K562 treated with DMSO at 1 percent for 12 hours (cell line): ENCODE data around the gene ZNF563. TPM values are rescaled to one million over a fixed set of nuclear protein-coding genes. Genes with fewer than 3 reads are reported as not detected.

Experiments
- total RNA-seq: library from RNA; unstranded; fragments of 300-600 nt; gene quantifications from 2 replicates; pipeline ENCODE4 v1.2.3, GENCODE V29; 2022; ENCODE audit not compliant: insufficient read depth

The ZNF563 gene
- total RNA-seq = 0.86 and 2.8 TPM in 2 replicates

GRCh38 chr19:12333162-12334159, at the start of gene ZNF563:
ZNF563 (minus strand) TSS chr19:12333633; CDS start chr19:12333482, 151 bp downstream.

GRCh38 chr19:12365236-12366162, 32.1 kb upstream of the ZNF563 start, which contains the start of gene ZNF442:
ZNF442 (minus strand) TSS chr19:12365683; CDS start chr19:12363631, 2,052 bp downstream.

GRCh38 chr19:12294249-12295158, 38.9 kb downstream of the ZNF563 start, which contains the start of gene ZNF44:
ZNF44 (minus strand) TSS chr19:12294883; CDS start chr19:12294694, 189 bp downstream.

Other genes with a start within 250 kb of the ZNF563 start
- 1.3 and 1.9 TPM in 2 replicates for gene ZNF20, start 193.3 kb downstream of the ZNF563 start, total RNA-seq
- not detected in 2 replicates for gene ZNF625, start 176.9 kb downstream of the ZNF563 start, total RNA-seq
- 2.1 and 6.6 TPM in 2 replicates for gene ZNF136, start 170.5 kb downstream of the ZNF563 start, total RNA-seq
- gene ZNF44, start 38.8 kb downstream of the ZNF563 start, total RNA-seq = 2.5 and 7.0 TPM in 2 replicates
- gene ZNF442, start 32.0 kb upstream of the ZNF563 start, total RNA-seq = 1.0 and 3.3 TPM in 2 replicates
- 1.8 and 6.5 TPM in 2 replicates for gene ZNF799, start 67.6 kb upstream of the ZNF563 start, total RNA-seq
- 0.50 and 3.3 TPM in 2 replicates for gene ZNF443, start 107.4 kb upstream of the ZNF563 start, total RNA-seq
- 0.31 TPM in 1 of 2 replicates, not detected in the other for gene ZNF709, start 151.2 kb upstream of the ZNF563 start, total RNA-seq
- 4.6 and 5.4 TPM in 2 replicates for gene ZNF564, start 217.8 kb upstream of the ZNF563 start, total RNA-seq